Measurements from ENCODE around the gene AKNA. TPM values are rescaled to one million over a fixed set of nuclear protein-coding genes. Genes with fewer than 3 reads are reported as not detected.
A peak's percentile ranks its signal among the peaks of the same experiment; 100 is the strongest.

Gene AKNA
- total RNA-seq, 1 donor from 2014 or later = 44.9 TPM

DNA sequence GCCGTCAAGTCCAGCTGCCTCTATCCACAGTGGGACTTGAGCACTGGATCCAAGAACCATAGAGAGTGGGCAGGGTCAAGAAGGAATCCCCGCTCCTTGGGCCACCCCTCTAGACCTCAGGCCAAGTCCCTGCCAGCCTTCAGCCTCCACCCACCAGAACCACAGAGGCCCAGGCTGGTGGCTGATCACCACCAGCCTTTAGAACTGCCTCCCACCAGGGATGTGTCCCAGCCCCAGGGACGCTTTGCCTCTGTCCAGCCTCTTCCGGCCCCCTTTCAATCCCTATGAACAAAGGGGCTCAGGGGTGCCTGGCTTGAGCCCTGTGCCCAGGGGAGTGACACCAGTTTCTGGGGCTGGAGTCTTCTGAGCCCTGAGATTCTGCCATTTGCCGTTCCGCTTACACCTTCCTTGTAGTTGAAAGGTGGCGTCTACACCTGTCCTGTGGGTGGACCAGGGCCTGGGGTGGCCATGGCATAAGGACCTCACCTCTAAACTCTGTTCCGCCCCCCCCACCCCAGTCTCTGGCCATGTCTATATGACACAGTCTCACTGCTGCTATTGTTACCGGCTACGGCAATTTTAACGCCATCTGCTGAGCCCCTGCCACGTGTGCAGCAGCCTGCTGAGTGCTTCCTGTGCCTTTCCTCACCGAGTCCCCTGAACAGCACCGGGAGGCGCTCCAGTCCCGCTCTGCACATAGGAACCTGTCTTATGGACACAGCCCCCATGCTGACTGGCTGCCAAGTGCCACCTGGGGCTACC is 100.6 kb downstream of the AKNA start:
- DNase-seq (ENCODE audit: low spot score) = peak; percentile 78

DNA sequence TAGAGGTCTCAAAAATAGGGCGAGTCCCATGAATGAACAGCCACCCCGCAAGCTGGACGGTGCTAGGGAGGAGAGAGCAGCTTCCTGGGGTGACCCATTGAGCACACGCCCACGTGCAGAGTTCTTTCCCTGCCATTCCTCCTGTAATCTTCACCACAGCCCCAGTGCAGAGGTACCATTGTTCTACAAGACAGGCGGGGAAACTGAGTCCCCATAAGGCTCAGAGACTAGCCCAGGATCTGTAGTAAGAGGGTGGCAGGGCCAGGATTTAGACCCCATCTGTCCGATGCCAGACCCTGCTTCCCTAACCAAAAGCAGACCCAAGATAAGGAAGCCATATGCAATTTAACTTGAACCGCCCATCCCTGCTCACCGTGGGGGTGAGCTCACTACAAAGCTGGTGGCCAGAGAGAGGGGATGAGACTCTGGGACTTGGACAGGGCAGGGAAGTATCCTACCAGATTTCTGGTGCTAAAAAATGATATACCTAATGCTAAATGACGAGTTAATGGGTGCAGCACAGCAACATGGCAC is 101.6 kb downstream of the AKNA start:
- DNase-seq (ENCODE audit: low spot score) = peak; percentile 57

DNA sequence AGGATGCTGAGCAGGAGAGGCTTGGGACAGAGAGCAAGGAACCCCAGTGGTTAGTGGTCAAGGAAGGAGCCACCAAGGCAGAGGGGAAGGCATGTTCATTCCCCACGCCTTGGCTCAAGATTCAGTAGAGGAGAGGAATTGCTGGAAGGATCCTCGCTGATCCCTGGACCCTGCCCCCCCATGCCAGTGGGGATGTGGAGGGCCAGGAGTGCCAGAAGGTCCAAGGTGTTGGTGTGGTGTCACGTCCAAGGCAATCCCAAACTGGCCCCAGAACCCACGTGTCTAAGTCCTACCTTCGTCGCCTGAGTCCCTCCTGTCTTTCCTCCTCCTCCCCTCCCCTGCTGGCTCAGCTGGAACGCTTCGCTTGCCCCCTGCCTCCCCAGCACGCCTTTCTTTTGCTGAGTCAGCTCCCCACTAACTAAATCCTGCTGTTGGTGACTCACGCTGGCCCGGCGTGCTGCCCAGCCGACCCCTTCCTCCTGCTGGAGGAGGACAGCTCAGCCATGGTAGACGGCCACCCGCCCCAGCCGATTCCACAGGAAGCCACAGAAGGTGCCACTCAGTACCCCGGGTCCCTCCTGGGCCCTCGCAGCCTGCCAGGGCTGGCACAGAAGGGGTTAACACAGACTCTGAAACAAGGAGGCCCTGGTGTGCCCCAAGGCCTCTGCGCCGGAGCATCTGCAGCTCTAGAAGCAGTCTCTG is 102.5 kb downstream of the AKNA start:
- peak; percentile 85 for DNase-seq (ENCODE audit: low spot score)

DNA sequence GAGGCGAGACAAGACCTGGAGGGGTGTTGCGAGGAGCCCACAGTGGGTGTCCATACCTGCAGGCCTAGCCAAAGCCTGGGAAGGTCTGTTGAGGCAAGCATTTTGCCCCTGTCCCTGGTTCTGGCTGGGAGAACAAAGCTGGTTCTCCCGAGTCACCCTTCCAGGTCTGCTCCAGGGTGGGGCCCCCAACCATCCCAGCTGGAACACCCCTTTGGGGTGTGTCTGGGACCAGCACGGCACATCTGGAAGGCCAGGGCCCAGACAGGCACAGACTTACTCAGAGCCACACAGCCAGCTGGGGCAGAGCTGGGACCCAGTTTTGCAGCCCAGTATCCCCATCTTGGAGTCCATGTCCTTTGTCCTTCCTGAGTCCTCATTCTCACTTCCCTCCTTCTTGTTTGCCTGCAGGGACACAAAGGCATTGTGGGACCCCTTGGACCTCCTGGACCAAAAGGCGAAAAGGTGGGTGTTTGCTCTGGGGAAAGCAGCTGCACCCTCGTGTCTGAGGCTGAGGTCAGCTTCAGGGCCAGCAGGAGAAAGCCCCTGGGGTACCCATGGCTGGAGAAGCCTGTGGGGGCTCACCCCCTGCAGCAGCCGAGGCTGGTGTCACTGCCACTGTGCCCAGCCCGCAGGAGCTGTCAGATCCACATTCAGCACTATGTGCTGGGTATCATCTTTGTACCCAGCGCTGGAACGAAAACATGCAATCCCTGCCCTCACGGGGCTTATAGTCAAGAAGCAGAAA is 103.3 kb downstream of the AKNA start:
- peak; percentile 89 for DNase-seq (ENCODE audit: low spot score)

Other genes with a start within 250 kb of the AKNA start
- gene COL27A1, start 232.4 kb downstream of the AKNA start, total RNA-seq = 101 TPM
- 0.64 TPM for gene ORM1, start 64.9 kb downstream of the AKNA start, total RNA-seq
- gene ORM2, start 58.1 kb downstream of the AKNA start, total RNA-seq = not detected
- 5.5 TPM for gene WHRN, start 117.5 kb upstream of the AKNA start, total RNA-seq
- gene ATP6V1G1, start 199.8 kb upstream of the AKNA start, total RNA-seq = 70.4 TPM
- 32.7 TPM for gene TMEM268, start 223.3 kb upstream of the AKNA start, total RNA-seq